Stimulated activated effector memory CD8-positive, alpha-beta T cell treated with anti-CD3 and anti-CD28 coated beads, Interleukin-12 subunit alpha, Interleukin-12 subunit beta, amount 100 ng/mL, for 72 hours (primary cell): ENCODE results near the gene KCNH1.
"Not testable (repeated sequence)": the region's sequence is repeated elsewhere in the genome, so short reads cannot be mapped to it uniquely, and the experiment has no call there.

Experiments used
- ATAC-seq: fragments of 150-1000 bp; cut with Tn5 transposase; 2 replicates; pipeline ENCODE4 v1.10.0; 2021
- DNase-seq, 2 donors: peaks; one replicate each; pipeline ENCODE4 v3.0.0; 2021 to 2022; ENCODE audit warnings: low spot score in 2 of 2
- H3K27ac Mint-ChIP-seq: one replicate; pipeline ENCODE4 v1.8.0; 2022; ENCODE audit warnings: mild to moderate bottlenecking, mixed read lengths
- H3K36me3 Mint-ChIP-seq: one replicate; pipeline ENCODE4 v1.8.0; 2022; ENCODE audit warnings: mild to moderate bottlenecking, mixed read lengths
- H3K4me1 Mint-ChIP-seq: one replicate; pipeline ENCODE4 v1.8.0; 2022; ENCODE audit warnings: mixed read lengths
- H3K4me3 Mint-ChIP-seq: one replicate; pipeline ENCODE4 v1.8.0; 2022; ENCODE audit warnings: mild to moderate bottlenecking, mixed read lengths
- H3K9me3 Mint-ChIP-seq: one replicate; pipeline ENCODE4 v1.8.0; 2022; ENCODE audit warnings: mixed read lengths

Gene KCNH1

GRCh38 chr1:210663730-210664573 is 470.0 kb downstream of the KCNH1 start:
- no peaks in the 10 kb centered on the region for H3K9me3 Mint-ChIP-seq
- H3K4me3 Mint-ChIP-seq: no peak overlapping the region
- no peak for ATAC-seq
- DNase-seq: no peak
- peaks cover 5% of the 10 kb centered on the region for H3K4me1 Mint-ChIP-seq
- no peak overlapping the region for H3K27ac Mint-ChIP-seq
- no peaks in the 10 kb centered on the region for H3K36me3 Mint-ChIP-seq

- Mint-ChIP-seq H3K4me3 (no peak overlapping the region), H3K36me3 (no peaks in the 10 kb centered on the region), H3K27ac (no peak overlapping the region), H3K9me3 (no peaks in the 10 kb centered on the region), H3K4me1 (peaks cover 5% of the 10 kb centered on the region)
- DNase-seq (no peak), ATAC-seq (no peak)
Measured at GRCh38 chr1:210662291-210663050, 471.5 kb downstream of the KCNH1 start.

- not testable (repeated sequence) for H3K36me3 Mint-ChIP-seq, H3K9me3 Mint-ChIP-seq, ATAC-seq, H3K27ac Mint-ChIP-seq, DNase-seq, H3K4me1 Mint-ChIP-seq, H3K4me3 Mint-ChIP-seq
Measured at GRCh38 chr1:210661520-210661919, 472.4 kb downstream of the KCNH1 start.

GRCh38 chr1:210657806-210658205 is 476.1 kb downstream of the KCNH1 start:
- Mint-ChIP-seq H3K9me3 (peaks cover 4% of the 10 kb centered on the region), H3K36me3 (no peaks in the 10 kb centered on the region)

GRCh38 chr1:210655511-210655910 is 478.4 kb downstream of the KCNH1 start:
- no peaks in the 10 kb centered on the region for H3K36me3 Mint-ChIP-seq
- peaks cover 4% of the 10 kb centered on the region for H3K9me3 Mint-ChIP-seq
- H3K4me1 Mint-ChIP-seq: no peaks in the 10 kb centered on the region
- no peak for ATAC-seq
- no peak overlapping the region for H3K27ac Mint-ChIP-seq
- no peak for DNase-seq
- H3K4me3 Mint-ChIP-seq: no peak overlapping the region

More at GRCh38 chr1:210657806-210658205, 476.1 kb downstream of the KCNH1 start:
- no peak overlapping the region for H3K27ac Mint-ChIP-seq
- no peak for ATAC-seq
- H3K4me1 Mint-ChIP-seq: no peaks in the 10 kb centered on the region
- no peak overlapping the region for H3K4me3 Mint-ChIP-seq
- no peak for DNase-seq

DNA sequence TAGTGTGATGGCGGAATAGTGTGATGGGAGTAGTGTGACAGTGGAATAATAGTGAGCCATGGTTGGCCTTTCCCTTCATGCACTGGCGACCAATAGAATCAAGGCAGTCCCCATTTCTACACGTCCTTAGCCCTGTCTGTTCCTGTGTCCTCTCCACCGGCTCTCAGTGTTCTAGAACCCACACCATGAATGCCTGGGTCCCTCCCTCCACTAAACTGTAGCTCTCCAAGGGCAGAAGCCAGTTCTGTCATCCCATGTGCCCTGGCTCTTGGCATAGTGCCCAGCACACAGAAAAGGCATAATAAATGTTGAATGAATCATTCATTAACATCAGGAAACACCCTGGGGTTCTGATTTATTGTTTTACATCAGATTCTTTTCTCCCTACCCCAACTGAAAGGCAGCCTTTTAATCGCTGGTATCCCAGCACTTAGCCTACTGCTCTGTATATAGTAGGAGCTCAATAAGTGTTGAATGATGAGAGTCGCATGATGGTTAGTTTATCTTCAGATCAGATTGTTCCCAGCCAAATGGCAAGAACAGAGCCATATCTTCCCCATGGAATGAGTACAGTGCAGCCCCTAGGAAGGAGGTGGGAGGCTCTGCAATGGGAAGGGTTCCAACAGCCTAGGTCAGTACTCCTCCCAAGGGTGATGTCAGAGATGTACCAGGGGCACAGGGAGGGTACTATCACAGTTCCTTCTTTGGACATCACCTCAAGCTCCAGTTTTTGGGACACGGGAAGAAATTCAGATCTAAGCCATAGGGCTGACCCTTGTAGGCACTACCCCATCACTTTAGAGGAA is 479.6 kb downstream of the KCNH1 start:
- DNase-seq (peak in 1 of 2 donors; percentile 62), ATAC-seq (peak; percentile 67)
- no peaks in the 10 kb centered on the region for H3K4me1 Mint-ChIP-seq
- H3K4me3 Mint-ChIP-seq: no peak overlapping the region
- H3K27ac Mint-ChIP-seq: no peak overlapping the region
- H3K36me3 Mint-ChIP-seq: no peaks in the 10 kb centered on the region
- peaks cover 4% of the 10 kb centered on the region for H3K9me3 Mint-ChIP-seq

- Mint-ChIP-seq H3K36me3 (no peaks in the 10 kb centered on the region), H3K4me3 (no peak overlapping the region), H3K27ac (no peak overlapping the region), H3K9me3 (peaks cover 4% of the 10 kb centered on the region), H3K4me1 (no peaks in the 10 kb centered on the region)
- peak; percentile 52 for ATAC-seq
- no peak for DNase-seq
Measured at GRCh38 chr1:210653771-210654170, 480.2 kb downstream of the KCNH1 start.

GRCh38 chr1:210652329-210652954 is 481.5 kb downstream of the KCNH1 start:
- Mint-ChIP-seq H3K9me3 (peaks cover 4% of the 10 kb centered on the region), H3K4me3 (no peak overlapping the region), H3K36me3 (no peaks in the 10 kb centered on the region), H3K27ac (no peak overlapping the region), H3K4me1 (no peaks in the 10 kb centered on the region)
- DNase-seq (no peak), ATAC-seq (no peak)

- no peak overlapping the region for H3K4me3 Mint-ChIP-seq
Measured at GRCh38 chr1:210650403-210650802, 483.5 kb downstream of the KCNH1 start.

DNA sequence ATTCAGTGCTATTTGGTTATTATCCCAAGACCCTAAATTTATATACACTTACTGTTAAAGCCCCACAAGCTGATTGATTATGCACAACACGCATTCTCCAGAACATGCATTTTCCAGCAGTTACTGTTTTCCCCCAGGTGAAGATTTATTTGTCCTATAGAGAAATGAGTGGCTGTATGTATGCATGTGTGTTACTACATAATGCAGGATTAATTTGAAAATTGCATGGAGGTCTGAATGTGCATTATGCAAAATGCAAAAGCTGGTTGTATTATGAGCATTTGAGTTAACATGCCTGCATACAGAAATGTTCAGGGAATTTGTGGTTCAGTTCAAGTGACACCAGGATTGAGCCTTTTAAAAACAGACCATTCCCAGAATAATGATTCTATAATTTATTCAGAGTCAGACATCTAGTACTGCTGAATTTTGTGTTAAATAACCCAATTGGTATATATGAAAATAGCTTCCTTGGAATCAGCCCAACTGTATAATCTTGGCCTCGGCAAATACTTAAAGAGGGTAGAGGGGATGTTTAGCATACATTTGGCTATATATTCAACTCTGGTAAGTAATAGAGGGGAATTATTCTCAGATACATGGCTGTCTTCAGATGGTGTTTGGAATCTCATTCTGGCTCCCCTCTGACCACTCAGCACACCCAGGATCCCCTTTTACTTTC is 485.2 kb downstream of the KCNH1 start:
- H3K4me3 Mint-ChIP-seq: no peak overlapping the region
- ATAC-seq: no peak

More at GRCh38 chr1:210650403-210650802, 483.5 kb downstream of the KCNH1 start:
- peaks cover 4% of the 10 kb centered on the region for H3K9me3 Mint-ChIP-seq
- no peak for DNase-seq
- H3K27ac Mint-ChIP-seq: no peak overlapping the region
- no peaks in the 10 kb centered on the region for H3K36me3 Mint-ChIP-seq
- H3K4me1 Mint-ChIP-seq: no peaks in the 10 kb centered on the region
- no peak for ATAC-seq

GRCh38 chr1:210647406-210648333 is 486.3 kb downstream of the KCNH1 start:
- H3K27ac Mint-ChIP-seq: no peak overlapping the region
- no peak overlapping the region for H3K4me3 Mint-ChIP-seq
- ATAC-seq (no peak), DNase-seq (no peak)
- no peaks in the 10 kb centered on the region for H3K9me3 Mint-ChIP-seq
- H3K36me3 Mint-ChIP-seq: no peaks in the 10 kb centered on the region
- no peaks in the 10 kb centered on the region for H3K4me1 Mint-ChIP-seq

More for the DNA sequence above, 485.2 kb downstream of the KCNH1 start:
- Mint-ChIP-seq H3K27ac (no peak overlapping the region), H3K36me3 (no peaks in the 10 kb centered on the region), H3K4me1 (no peaks in the 10 kb centered on the region), H3K9me3 (peaks cover 1% of the 10 kb centered on the region)
- no peak for DNase-seq

- Mint-ChIP-seq H3K9me3 (no peaks in the 10 kb centered on the region), H3K4me1 (no peaks in the 10 kb centered on the region), H3K4me3 (no peak overlapping the region), H3K36me3 (no peaks in the 10 kb centered on the region), H3K27ac (no peak overlapping the region)
- ATAC-seq (no peak), DNase-seq (no peak)
Measured at GRCh38 chr1:210646258-210646616, 487.7 kb downstream of the KCNH1 start.

DNA sequence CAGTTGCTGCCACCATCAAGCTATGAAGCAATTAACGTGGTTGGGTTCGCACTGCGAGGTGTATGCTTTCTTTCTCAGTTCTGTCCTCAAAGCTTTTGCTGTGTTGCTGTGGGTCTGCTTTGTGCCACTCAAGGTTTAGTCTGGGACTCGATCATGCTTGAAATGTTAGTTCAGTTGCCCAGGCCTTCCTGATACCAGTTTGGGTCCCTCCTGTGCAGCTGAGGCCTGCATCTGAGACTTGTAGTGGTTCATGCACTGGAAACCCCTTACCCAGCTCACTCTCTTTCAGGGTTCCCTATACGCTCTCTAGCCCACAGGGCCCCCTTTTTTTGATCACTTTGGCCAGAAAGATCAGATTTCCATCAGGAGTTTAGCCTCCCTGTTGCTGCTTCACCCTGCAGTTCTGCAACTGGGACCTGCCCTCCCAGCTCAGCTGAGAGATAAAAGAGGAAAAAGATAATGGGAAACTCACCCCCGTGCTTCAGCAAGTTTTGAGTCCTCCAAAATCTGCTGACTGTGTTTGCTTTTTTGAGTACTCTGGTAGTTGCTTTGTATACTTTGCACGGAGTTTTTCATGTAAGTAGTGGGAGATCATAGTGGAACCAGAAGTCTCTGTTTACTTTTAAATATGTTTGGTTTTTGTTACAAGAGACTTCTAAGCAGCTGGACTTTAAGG is 488.2 kb downstream of the KCNH1 start:
- no peak overlapping the region for H3K27ac Mint-ChIP-seq
- H3K4me3 Mint-ChIP-seq: no peak overlapping the region
- ATAC-seq: no peak
- H3K9me3 Mint-ChIP-seq: no peaks in the 10 kb centered on the region
- no peaks in the 10 kb centered on the region for H3K36me3 Mint-ChIP-seq
- no peak for DNase-seq
- H3K4me1 Mint-ChIP-seq: no peaks in the 10 kb centered on the region
